ENCODE measurements around the gene LRP3.

LRP3 gene

GRCh38 chr19:33251526-33252090 lies 57.5 kb downstream of the LRP3 start:
- DNase-seq (ENCODE audit: low read depth, low spot score) = no peak

GRCh38 chr19:33252418-33252962 lies 58.4 kb downstream of the LRP3 start:
- no peak for DNase-seq (ENCODE audit: low read depth, low spot score)

DNA sequence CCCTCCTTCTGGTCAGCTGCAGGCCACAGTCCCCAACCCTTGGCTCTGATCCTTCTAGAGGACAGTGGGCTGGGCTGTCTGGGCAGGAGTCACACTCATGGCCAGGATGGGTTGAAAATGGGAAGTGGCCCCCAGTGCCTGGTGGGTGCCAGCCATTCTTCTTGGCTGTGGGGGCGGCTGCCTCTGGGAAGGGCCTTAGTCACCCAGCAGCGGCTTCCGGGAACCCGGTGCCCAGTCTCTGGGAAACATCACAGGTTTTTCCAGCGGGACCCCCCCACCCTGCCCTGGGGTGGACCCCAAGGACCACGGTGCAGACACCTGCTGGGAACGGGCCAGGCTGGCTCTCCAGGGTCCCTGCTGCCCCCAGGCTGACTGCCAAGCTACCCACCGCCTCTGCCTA lies 58.8 kb downstream of the LRP3 start:
- no peak for DNase-seq (ENCODE audit: low read depth, low spot score)

- no peak for DNase-seq (ENCODE audit: low read depth, low spot score)
Observed at GRCh38 chr19:33254245-33254824, 60.2 kb downstream of the LRP3 start.

GRCh38 chr19:33255781-33256180 lies 61.7 kb downstream of the LRP3 start:
- no peak for DNase-seq (ENCODE audit: low read depth, low spot score)

DNA sequence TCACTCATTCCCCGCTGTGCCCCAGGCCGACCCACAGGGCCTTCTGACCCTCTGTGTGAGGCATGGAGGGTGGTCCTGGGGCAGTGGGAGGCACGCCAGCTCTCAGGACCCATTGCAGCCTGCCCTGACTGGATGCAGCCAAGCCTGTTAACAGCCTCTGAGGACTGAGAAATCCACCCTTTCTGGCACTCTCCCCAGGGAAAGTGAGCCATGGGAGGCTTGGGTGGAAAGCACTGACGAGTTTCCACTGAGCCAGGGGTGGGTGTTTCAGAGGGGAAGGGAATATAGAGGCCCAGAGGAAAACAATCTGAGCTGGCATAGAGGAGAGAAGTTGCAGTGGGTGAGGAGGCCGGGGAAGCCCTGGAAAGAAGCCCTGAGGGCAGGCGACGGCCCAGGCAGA lies 62.1 kb downstream of the LRP3 start:
- DNase-seq (ENCODE audit: low read depth, low spot score) = no peak

DNA sequence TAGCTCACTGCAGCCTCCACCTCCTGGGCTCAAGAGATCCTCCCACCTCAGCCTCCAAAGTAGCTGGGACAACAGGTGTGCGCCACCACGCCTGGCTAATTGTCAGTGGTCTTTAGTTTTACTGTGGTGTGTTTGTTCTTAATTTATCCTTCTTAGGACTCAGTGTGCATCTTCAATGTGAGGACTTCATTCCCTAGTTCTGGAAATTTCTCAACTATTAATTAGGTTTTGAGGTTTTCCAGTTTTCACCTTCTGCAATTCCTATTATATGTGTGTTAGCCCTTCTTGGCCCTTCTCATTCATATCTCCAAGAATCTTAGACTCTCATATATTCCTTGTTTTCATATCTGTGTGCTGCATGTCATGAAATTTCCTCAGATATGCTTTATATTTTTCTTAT lies 63.7 kb downstream of the LRP3 start:
- no peak for DNase-seq (ENCODE audit: low read depth, low spot score)

Measured in astrocyte of the hippocampus (primary cell).